Esophagus muscularis mucosa (tissue), 4 donors: ENCODE measurements around the gene COMMD7. TPM values are rescaled to one million over a fixed set of nuclear protein-coding genes. Genes with fewer than 3 reads are reported as not detected.

Experiments
- DNase-seq: peaks from one replicate; pipeline ENCODE4 v3.0.0-alpha.2; 2017; ENCODE audit errors: extremely low spot score
- H3K27ac ChIP-seq, 4 donors: fragments of 200-600 bp; sonication (generic); replicated peaks in 1 of 4; 1 replicate in 3 of 4; 2 replicates in 1 of 4; pipeline ENCODE4 v1.5.1; 2016 to 2019; ENCODE audit warnings: mild to moderate bottlenecking in 1 of 4
- H3K27me3 ChIP-seq, 4 donors: fragments of 200-600 bp; sonication (generic); one replicate each; pipeline versions ENCODE4 v1.5.1 to v1.6.0; 2016 to 2019
- H3K36me3 ChIP-seq, 4 donors: fragments of 200-600 bp; sonication (generic); one replicate each; pipeline ENCODE4 v1.5.1; 2016 to 2019
- H3K4me1 ChIP-seq, 4 donors: fragments of 200-600 bp; sonication (generic); one replicate each; pipeline ENCODE4 v1.5.1; 2016 to 2019
- H3K4me3 ChIP-seq, 4 donors: fragments of 200-600 bp; sonication (generic); 1 replicate in 2 of 4; 2 replicates in 2 of 4; pipeline ENCODE4 v1.5.1; 2016 to 2019; ENCODE audit warnings: mild to moderate bottlenecking in 4 of 4, moderate library complexity in 1 of 4
- H3K9me3 ChIP-seq, 4 donors: fragments of 200-600 bp; sonication (generic); 1 replicate in 3 of 4; 2 replicates in 1 of 4; pipeline ENCODE4 v1.5.1; 2016 to 2019
- CTCF ChIP-seq, 3 experiments: fragments of 200-600 bp in 2 of 3; fragments of 450-650 bp in 1 of 3; sonication (generic) in 2 of 3; IDR thresholded peaks; one replicate each; pipeline ENCODE4 v1.5.1; 2017 to 2019; ENCODE audit warnings: antibody characterized with exemption in 3 of 3, mild to moderate bottlenecking in 2 of 3, moderate library complexity in 1 of 3
- EP300 ChIP-seq: sonication (generic); formaldehyde crosslinking; IDR thresholded peaks from one replicate; pipeline ENCODE4 v1.6.1; 2017; ENCODE audit warnings: antibody characterized with exemption
- POLR2A ChIP-seq: fragments of 450-650 bp; IDR thresholded peaks from one replicate; pipeline ENCODE4 v1.6.1; 2017; ENCODE audit warnings: antibody characterized with exemption, moderate library complexity, mild to moderate bottlenecking, low read depth
- POLR2AphosphoS5 ChIP-seq, 2 donors: sonication (generic); formaldehyde crosslinking; IDR thresholded peaks; one replicate each; pipeline ENCODE4 v1.6.1; 2017; ENCODE audit warnings: antibody characterized with exemption in 2 of 2
- WGBS: methylation state at CpG from one replicate; pipeline ENCODE4 v1.1.5; 2018; 5-methylcytosine and 5-hydroxymethylcytosine counted together
- intact Hi-C: fragments of 100-400 bp; cut with DNase I; formaldehyde crosslinking; loops from one replicate; pipeline ENCODE4 v1.15.1; 2023
- total RNA-seq, 4 donors: library from RNA; depleted of rRNA; stranded (reverse); fragments of >200 nt; gene quantifications; one replicate each; pipeline versions ENCODE4 v1.1.0 to v1.2.1, GENCODE V29; 2016

Gene COMMD7
- total RNA-seq, 4 donors from 2014 or later = 24.5 to 35.2 (median 30.9) TPM

GRCh38 chr20:32672982-32673851 lies 70.0 kb downstream of the COMMD7 start:
- Histone ChIP-seq H3K4me3 (no peak overlapping the region), H3K4me1 (peaks cover 0 to 5% (median 2%) of the 10 kb centered on the region in 4 donors), H3K36me3 (no peaks in the 10 kb centered on the region), H3K9me3 (no peaks in the 10 kb centered on the region), H3K27me3 (no peaks in the 10 kb centered on the region), H3K27ac (no peak overlapping the region)
- intact Hi-C loops = loop anchor here (5.0 kb wide), 1 partner anchor 104 kb away; no protein-coding TSS in a partner anchor
- 54% methylated on average over 15 of the region's 22 CpGs for WGBS
- TF ChIP-seq POLR2A (no peak), CTCF (IDR thresholded peaks at IDR 0.05) (no peak), EP300 (no peak), POLR2AphosphoS5 (IDR thresholded peaks at IDR 0.05) (no peak)
- DNase-seq = no peak

- Histone ChIP-seq H3K4me1 (peaks cover 0 to 5% (median 2%) of the 10 kb centered on the region in 4 donors), H3K9me3 (no peaks in the 10 kb centered on the region), H3K4me3 (no peak overlapping the region), H3K27ac (no peak overlapping the region), H3K27me3 (no peaks in the 10 kb centered on the region), H3K36me3 (no peaks in the 10 kb centered on the region)
- WGBS = 66% methylated on average over 3 of the region's 3 CpGs
- TF ChIP-seq POLR2AphosphoS5 (IDR thresholded peaks at IDR 0.05) (no peak), EP300 (no peak)
- DNase-seq = no peak
- intact Hi-C loops = loop anchor here (5.0 kb wide), 1 partner anchor 105 kb away; no protein-coding TSS in a partner anchor
Measured at GRCh38 chr20:32672394-32672981, 70.8 kb downstream of the COMMD7 start.

GRCh38 chr20:32670773-32671455 lies 72.4 kb downstream of the COMMD7 start:
- no peaks in the 10 kb centered on the region for H3K9me3 ChIP-seq
- H3K27ac ChIP-seq = no peak overlapping the region
- H3K4me3 ChIP-seq = no peak overlapping the region
- TF ChIP-seq CTCF (IDR thresholded peaks at IDR 0.05) (no peak), EP300 (no peak), POLR2A (no peak), POLR2AphosphoS5 (IDR thresholded peaks at IDR 0.05) (no peak)
- H3K36me3 ChIP-seq = no peaks in the 10 kb centered on the region
- no peaks in the 10 kb centered on the region for H3K27me3 ChIP-seq
- peaks cover 0 to 5% (median 2%) of the 10 kb centered on the region in 4 donors for H3K4me1 ChIP-seq
- DNase-seq = no peak
- WGBS = 100% methylated on average over 2 of the region's 2 CpGs
- intact Hi-C loops = loop anchor here (5.0 kb wide), 1 partner anchor 106 kb away; no protein-coding TSS in a partner anchor

GRCh38 chr20:32667027-32667426 lies 76.2 kb downstream of the COMMD7 start:
- Histone ChIP-seq H3K27ac (no peak overlapping the region), H3K9me3 (no peaks in the 10 kb centered on the region), H3K27me3 (no peaks in the 10 kb centered on the region), H3K36me3 (no peaks in the 10 kb centered on the region), H3K4me3 (no peak overlapping the region), H3K4me1 (peaks cover 0 to 9% (median 6%) of the 10 kb centered on the region in 4 donors)
- no peak for DNase-seq
- WGBS = 63% methylated on average over 5 of the region's 5 CpGs
- intact Hi-C loops = no loop called here
- TF ChIP-seq POLR2A (no peak), POLR2AphosphoS5 (IDR thresholded peaks at IDR 0.05) (no peak), CTCF (IDR thresholded peaks at IDR 0.05) (no peak), EP300 (no peak)

- H3K36me3 ChIP-seq = no peaks in the 10 kb centered on the region
- no peak overlapping the region for H3K27ac ChIP-seq
- DNase-seq = no peak
- intact Hi-C loops = no loop called here
- peaks cover 0 to 9% (median 6%) of the 10 kb centered on the region in 4 donors for H3K4me1 ChIP-seq
- 68% methylated on average over 7 of the region's 9 CpGs for WGBS
- no peak overlapping the region for H3K4me3 ChIP-seq
- no peak for TF ChIP-seq EP300
- no peak for TF ChIP-seq POLR2AphosphoS5 (IDR thresholded peaks at IDR 0.05)
- no peak for TF ChIP-seq CTCF (IDR thresholded peaks at IDR 0.05)
- no peak for TF ChIP-seq POLR2A
- no peaks in the 10 kb centered on the region for H3K27me3 ChIP-seq
- H3K9me3 ChIP-seq = no peaks in the 10 kb centered on the region
Measured at GRCh38 chr20:32664678-32665159, 78.5 kb downstream of the COMMD7 start.
